K562 (cell line): ENCODE measurements around the gene GMEB2. TPM values are rescaled to one million over a fixed set of nuclear protein-coding genes. Genes with fewer than 3 reads are reported as not detected.

ENCODE experiments used
- JUNB ChIP-seq: fragments of 450-650 bp; formaldehyde crosslinking; conservative IDR thresholded peaks from 2 replicates; pipeline ENCODE4 v1.4.0; 2020; ENCODE audit warnings: mild to moderate bottlenecking
- MTF1 ChIP-seq: fragments of 250-450 bp; sonication (Bioruptor Pico); IDR thresholded peaks from 2 replicates; pipeline ENCODE4 v1.9.0; 2021; ENCODE audit warnings: moderate library complexity, mild to moderate bottlenecking, inconsistent platforms, borderline replicate concordance
- PHF8 ChIP-seq: fragments of 200-600 bp; sonication (generic); IDR thresholded peaks from 2 replicates; pipeline ENCODE4 v1.6.1; 2012; ENCODE audit warnings: mixed run types, mild to moderate bottlenecking, inconsistent platforms, low read length, moderate library complexity, borderline replicate concordance
- POLR3G ChIP-seq: IDR thresholded peaks from 2 replicates; pipeline ENCODE4 v1.6.1; 2011; ENCODE audit not compliant: insufficient read length, insufficient replicate concordance; ENCODE audit errors: extremely low read depth
- POU5F1 ChIP-seq: fragments of 150-350 bp; IDR thresholded peaks from 2 replicates; pipeline ENCODE4 v1.6.1; 2014; ENCODE audit warnings: borderline replicate concordance, low read length, low read depth, mild to moderate bottlenecking; ENCODE audit not compliant: partially characterized antibody
- polyA plus RNA-seq, 8 experiments: library from polyadenylated mRNA; depleted of rRNA in 4 of 8; stranded (reverse) in 5 of 8; unstranded in 3 of 8; fragments of >200 nt; fragmentation: Nextera tagmentation in 2 of 8; fragmentation: Illumina TruSeq in 1 of 8; extraction: Ambion mirVana in 2 of 8; extraction: Trizol in 1 of 8; gene quantifications; 2 replicates each; pipeline versions ENCODE4 v1.2.1 to v1.2.3, GENCODE V29; 2011 to 2014; ENCODE audit warnings: inconsistent platforms in 1 of 8, missing spikeins in 1 of 8
- total RNA-seq, 7 experiments: library from RNA; depleted of rRNA in 6 of 7; stranded (reverse); fragments of >200 nt in 6 of 7; fragmentation: Illumina TruSeq in 2 of 7; extraction: Trizol in 2 of 7; gene quantifications; 2 replicates each; pipeline versions ENCODE4 v1.2.1 to v1.2.3, GENCODE V29; 2011 to 2021; ENCODE audit warnings: low replicate concordance in 1 of 7
- TF ChIP-seq, protein P1 (sequence below), 2 experiments: fragments of 450-650 bp in 1 of 2; sonication (generic) in 1 of 2; formaldehyde crosslinking in 1 of 2; IDR thresholded peaks in 1 of 2; conservative IDR thresholded peaks in 1 of 2; 2 replicates each; pipeline versions ENCODE4 v1.6.1 to v1.8.1; 2016 to 2023; ENCODE audit warnings: mild to moderate bottlenecking in 2 of 2, moderate library complexity in 2 of 2, inconsistent platforms in 1 of 2, missing genetic modification reagents in 1 of 2
- TF ChIP-seq, protein P2 (sequence below): fragments of 450-650 bp; IDR thresholded peaks from 2 replicates; pipeline ENCODE4 v1.6.1; 2017; ENCODE audit warnings: antibody characterized with exemption, mild to moderate bottlenecking
- TF ChIP-seq, protein P3 (sequence below): fragments of 450-650 bp; IDR thresholded peaks from 2 replicates; pipeline ENCODE4 v1.6.1; 2016; ENCODE audit warnings: missing biosample characterization, missing genetic modification characterization
- TF ChIP-seq, protein P4 (sequence below): fragments of 450-650 bp; formaldehyde crosslinking; conservative IDR thresholded peaks from 2 replicates; pipeline ENCODE4 v1.4.0; 2022; ENCODE audit warnings: mild to moderate bottlenecking, missing genetic modification characterization
- TF ChIP-seq, protein P5 (sequence below), 2 experiments: fragments of 450-650 bp; IDR thresholded peaks; 2 replicates each; pipeline ENCODE4 v1.6.1; 2016

GMEB2 gene
- total and polyA plus RNA-seq, 9 of the 15 experiments (the other 6 are each of a cell fraction or from before 2014, with no cell fraction given), result 0.03 to 13.9 (median 6.3) TPM

DNA sequence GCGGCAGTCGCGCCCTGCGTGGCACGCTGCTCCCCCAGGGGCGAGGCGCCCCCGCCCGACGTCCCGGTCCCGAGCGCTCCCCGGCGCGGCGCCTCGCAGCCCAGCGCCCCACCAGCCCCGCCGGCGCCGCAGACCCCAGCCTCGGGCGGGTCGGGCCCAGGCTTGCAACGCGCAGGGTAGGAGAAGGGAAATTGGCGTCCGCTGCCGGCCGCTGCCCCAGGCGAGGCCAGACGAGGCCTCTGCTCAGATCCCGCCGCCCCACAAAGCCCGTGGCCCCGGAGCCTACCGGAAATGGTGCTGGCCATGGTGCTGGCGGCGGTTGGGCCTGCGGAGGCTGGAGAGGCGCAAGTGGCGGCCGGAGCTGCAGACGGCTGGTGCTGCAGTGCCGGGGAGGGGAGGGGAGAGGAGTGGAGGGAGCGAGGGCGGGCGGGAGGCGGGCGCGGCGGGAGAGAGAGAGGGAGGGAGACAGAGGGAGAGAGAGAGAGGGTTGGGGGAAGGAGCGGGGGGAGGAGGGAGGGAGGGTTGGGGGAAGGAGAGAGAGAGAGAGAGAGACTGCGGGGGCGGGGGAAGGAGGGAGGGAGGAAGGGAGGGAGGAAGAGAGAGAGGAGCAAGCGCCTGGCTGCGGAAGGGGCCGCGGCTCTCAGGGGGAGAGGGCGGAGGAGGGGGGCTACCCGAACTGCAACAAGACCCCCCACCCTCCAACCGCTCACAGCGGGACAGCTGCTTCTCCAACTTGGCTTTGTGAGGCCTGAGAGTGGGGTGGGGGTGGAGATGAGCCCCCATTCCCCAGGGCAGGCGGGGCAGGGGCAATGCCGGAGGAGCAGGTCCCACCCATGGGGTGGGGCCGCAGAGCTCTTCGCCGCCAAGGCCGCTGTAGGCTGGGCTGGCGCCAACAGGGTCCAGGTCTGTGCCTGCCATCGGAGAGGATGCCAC lies 26.4 kb upstream of the GMEB2 start, which contains the start of gene STMN3 (continued):
- TF ChIP-seq, protein P1, sequence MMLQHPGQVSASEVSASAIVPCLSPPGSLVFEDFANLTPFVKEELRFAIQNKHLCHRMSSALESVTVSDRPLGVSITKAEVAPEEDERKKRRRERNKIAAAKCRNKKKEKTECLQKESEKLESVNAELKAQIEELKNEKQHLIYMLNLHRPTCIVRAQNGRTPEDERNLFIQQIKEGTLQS (IDR thresholded peaks at IDR 0.05), result no peak
- TF ChIP-seq, protein P1 (CRISPR knock-in tag; conservative IDR thresholded peaks at IDR 0.05), result no peak
- no peak for TF ChIP-seq POLR3G
- peak; percentile 55; the same call in 1 of the 2 replicates for TF ChIP-seq PHF8
- TF ChIP-seq JUNB (CRISPR knock-in tag), result no peak
- TF ChIP-seq, protein P2, sequence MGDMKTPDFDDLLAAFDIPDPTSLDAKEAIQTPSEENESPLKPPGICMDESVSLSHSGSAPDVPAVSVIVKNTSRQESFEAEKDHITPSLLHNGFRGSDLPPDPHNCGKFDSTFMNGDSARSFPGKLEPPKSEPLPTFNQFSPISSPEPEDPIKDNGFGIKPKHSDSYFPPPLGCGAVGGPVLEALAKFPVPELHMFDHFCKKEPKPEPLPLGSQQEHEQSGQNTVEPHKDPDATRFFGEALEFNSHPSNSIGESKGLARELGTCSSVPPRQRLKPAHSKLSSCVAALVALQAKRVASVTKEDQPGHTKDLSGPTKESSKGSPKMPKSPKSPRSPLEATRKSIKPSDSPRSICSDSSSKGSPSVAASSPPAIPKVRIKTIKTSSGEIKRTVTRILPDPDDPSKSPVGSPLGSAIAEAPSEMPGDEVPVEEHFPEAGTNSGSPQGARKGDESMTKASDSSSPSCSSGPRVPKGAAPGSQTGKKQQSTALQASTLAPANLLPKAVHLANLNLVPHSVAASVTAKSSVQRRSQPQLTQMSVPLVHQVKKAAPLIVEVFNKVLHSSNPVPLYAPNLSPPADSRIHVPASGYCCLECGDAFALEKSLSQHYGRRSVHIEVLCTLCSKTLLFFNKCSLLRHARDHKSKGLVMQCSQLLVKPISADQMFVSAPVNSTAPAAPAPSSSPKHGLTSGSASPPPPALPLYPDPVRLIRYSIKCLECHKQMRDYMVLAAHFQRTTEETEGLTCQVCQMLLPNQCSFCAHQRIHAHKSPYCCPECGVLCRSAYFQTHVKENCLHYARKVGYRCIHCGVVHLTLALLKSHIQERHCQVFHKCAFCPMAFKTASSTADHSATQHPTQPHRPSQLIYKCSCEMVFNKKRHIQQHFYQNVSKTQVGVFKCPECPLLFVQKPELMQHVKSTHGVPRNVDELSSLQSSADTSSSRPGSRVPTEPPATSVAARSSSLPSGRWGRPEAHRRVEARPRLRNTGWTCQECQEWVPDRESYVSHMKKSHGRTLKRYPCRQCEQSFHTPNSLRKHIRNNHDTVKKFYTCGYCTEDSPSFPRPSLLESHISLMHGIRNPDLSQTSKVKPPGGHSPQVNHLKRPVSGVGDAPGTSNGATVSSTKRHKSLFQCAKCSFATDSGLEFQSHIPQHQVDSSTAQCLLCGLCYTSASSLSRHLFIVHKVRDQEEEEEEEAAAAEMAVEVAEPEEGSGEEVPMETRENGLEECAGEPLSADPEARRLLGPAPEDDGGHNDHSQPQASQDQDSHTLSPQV, result no peak
- TF ChIP-seq, protein P3, sequence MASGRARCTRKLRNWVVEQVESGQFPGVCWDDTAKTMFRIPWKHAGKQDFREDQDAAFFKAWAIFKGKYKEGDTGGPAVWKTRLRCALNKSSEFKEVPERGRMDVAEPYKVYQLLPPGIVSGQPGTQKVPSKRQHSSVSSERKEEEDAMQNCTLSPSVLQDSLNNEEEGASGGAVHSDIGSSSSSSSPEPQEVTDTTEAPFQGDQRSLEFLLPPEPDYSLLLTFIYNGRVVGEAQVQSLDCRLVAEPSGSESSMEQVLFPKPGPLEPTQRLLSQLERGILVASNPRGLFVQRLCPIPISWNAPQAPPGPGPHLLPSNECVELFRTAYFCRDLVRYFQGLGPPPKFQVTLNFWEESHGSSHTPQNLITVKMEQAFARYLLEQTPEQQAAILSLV (tag), result no peak
- TF ChIP-seq MTF1, result no peak
- TF ChIP-seq, protein P4, sequence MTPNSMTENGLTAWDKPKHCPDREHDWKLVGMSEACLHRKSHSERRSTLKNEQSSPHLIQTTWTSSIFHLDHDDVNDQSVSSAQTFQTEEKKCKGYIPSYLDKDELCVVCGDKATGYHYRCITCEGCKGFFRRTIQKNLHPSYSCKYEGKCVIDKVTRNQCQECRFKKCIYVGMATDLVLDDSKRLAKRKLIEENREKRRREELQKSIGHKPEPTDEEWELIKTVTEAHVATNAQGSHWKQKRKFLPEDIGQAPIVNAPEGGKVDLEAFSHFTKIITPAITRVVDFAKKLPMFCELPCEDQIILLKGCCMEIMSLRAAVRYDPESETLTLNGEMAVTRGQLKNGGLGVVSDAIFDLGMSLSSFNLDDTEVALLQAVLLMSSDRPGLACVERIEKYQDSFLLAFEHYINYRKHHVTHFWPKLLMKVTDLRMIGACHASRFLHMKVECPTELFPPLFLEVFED (CRISPR knock-in tag), result 0 out of 2 replicates have a peak, but pooled peaks have one; percentile 26
- TF ChIP-seq POU5F1, result no peak
- TF ChIP-seq, protein P5, sequence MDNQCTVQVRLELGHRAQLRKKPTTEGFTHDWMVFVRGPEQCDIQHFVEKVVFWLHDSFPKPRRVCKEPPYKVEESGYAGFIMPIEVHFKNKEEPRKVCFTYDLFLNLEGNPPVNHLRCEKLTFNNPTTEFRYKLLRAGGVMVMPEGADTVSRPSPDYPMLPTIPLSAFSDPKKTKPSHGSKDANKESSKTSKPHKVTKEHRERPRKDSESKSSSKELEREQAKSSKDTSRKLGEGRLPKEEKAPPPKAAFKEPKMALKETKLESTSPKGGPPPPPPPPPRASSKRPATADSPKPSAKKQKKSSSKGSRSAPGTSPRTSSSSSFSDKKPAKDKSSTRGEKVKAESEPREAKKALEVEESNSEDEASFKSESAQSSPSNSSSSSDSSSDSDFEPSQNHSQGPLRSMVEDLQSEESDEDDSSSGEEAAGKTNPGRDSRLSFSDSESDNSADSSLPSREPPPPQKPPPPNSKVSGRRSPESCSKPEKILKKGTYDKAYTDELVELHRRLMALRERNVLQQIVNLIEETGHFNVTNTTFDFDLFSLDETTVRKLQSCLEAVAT (IDR thresholded peaks at IDR 0.05), result peak in 1 of 2 experiments; percentile 8; a peak in 1 of 4 replicates
